OCI-LY3 (cell line): Measurements from ENCODE around the gene CABP7.

Experiments
- H2AFZ ChIP-seq: fragments of 200-600, 300-600 bp; shearing (Covaris generic); 2 replicates; pipeline ENCODE4 v1.6.0; 2014; ENCODE audit warnings: antibody characterized with exemption, low read depth, low read length
- H3K27ac ChIP-seq: fragments of 200-600, 300-600 bp; sonication (generic); 2 replicates; pipeline ENCODE4 v1.5.1; 2014; ENCODE audit warnings: mild to moderate bottlenecking, low read length, moderate library complexity, mixed read lengths
- H3K27me3 ChIP-seq: fragments of 200-600, 300-600 bp; sonication (generic); 2 replicates; pipeline ENCODE4 v1.6.1; 2014; ENCODE audit warnings: low read depth, low read length, mixed read lengths
- H3K36me3 ChIP-seq: fragments of 200-600, 300-600 bp; sonication (generic); replicated peaks from 2 replicates; pipeline ENCODE3; 2014; ENCODE audit warnings: low read depth, low read length, mixed read lengths
- H3K4me1 ChIP-seq: fragments of 300-600, 200-600 bp; sonication (generic); 2 replicates; pipeline ENCODE4 v1.6.1; 2014; ENCODE audit warnings: low read length, mixed read lengths
- H3K4me2 ChIP-seq: fragments of 200-600, 300-600 bp; sonication (generic); 2 replicates; pipeline ENCODE4 v1.6.1; 2014; ENCODE audit warnings: low read length, mixed read lengths
- H3K4me3 ChIP-seq: fragments of 300-600, 200-600 bp; sonication (generic); 2 replicates; pipeline ENCODE4 v1.5.1; 2014; ENCODE audit warnings: antibody characterized with exemption, mild to moderate bottlenecking, low read length, moderate library complexity
- H3K79me2 ChIP-seq: fragments of 300-600, 200-600 bp; shearing (Covaris generic); 2 replicates; pipeline ENCODE4 v1.6.1; 2014; ENCODE audit warnings: mild to moderate bottlenecking, low read length, mixed read lengths
- H3K9ac ChIP-seq: fragments of 300-600, 200-600 bp; shearing (Covaris generic); 2 replicates; pipeline ENCODE4 v1.6.0; 2014; ENCODE audit warnings: mild to moderate bottlenecking, low read length, moderate library complexity
- H3K9me3 ChIP-seq: fragments of 200-600, 300-600 bp; shearing (Covaris generic); 2 replicates; pipeline ENCODE4 v1.6.1; 2014; ENCODE audit warnings: low read length, mixed read lengths; ENCODE audit not compliant: insufficient read depth
- H4K20me1 ChIP-seq: fragments of 200-600, 300-600 bp; sonication (generic); 2 replicates; pipeline ENCODE4 v1.6.1; 2016; ENCODE audit warnings: low read length, mixed read lengths; ENCODE audit not compliant: insufficient read depth
- EZH2phosphoT487 ChIP-seq: fragments of 200-600 bp; shearing (Covaris generic); IDR thresholded peaks from 2 replicates; pipeline ENCODE4 v1.6.1; 2018; ENCODE audit warnings: antibody characterized with exemption, mixed run types, low read depth
- TF ChIP-seq, protein P1 (sequence below): fragments of 200-600, 300-600 bp; sonication (generic); IDR thresholded peaks from 2 replicates; pipeline ENCODE4 v1.5.1; 2014; ENCODE audit warnings: antibody characterized with exemption, low read length, low read depth

The CABP7 gene

DNA sequence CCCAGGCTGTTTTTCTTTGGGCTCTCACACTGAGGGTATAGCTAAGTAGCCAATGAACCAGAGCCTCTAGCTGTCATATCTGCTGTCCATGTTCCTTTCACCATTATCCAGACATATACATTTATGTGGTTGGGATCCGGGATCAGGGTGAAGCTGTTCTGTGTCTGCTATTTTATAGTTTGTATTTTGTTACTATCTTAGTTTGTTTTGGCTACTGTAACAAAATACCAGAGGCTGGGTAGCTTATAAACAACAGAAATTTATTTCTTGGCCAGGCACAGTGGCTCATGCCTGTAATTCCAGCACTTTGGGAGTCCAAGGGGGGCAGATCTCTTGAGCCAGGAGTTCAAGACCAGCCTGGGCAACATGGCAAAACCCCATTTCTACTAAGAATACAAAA, 40.5 kb upstream of the CABP7 start:
- no peaks in the 10 kb centered on the region for H4K20me1 ChIP-seq
- no peaks in the 10 kb centered on the region for H3K27me3 ChIP-seq
- no peak overlapping the region for H3K9ac ChIP-seq
- H3K27ac ChIP-seq, result no peak overlapping the region
- H2AFZ ChIP-seq, result no peak overlapping the region
- TF ChIP-seq, protein P1, sequence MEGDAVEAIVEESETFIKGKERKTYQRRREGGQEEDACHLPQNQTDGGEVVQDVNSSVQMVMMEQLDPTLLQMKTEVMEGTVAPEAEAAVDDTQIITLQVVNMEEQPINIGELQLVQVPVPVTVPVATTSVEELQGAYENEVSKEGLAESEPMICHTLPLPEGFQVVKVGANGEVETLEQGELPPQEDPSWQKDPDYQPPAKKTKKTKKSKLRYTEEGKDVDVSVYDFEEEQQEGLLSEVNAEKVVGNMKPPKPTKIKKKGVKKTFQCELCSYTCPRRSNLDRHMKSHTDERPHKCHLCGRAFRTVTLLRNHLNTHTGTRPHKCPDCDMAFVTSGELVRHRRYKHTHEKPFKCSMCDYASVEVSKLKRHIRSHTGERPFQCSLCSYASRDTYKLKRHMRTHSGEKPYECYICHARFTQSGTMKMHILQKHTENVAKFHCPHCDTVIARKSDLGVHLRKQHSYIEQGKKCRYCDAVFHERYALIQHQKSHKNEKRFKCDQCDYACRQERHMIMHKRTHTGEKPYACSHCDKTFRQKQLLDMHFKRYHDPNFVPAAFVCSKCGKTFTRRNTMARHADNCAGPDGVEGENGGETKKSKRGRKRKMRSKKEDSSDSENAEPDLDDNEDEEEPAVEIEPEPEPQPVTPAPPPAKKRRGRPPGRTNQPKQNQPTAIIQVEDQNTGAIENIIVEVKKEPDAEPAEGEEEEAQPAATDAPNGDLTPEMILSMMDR, result no peak
- no peak for TF ChIP-seq EZH2phosphoT487
- no peaks in the 10 kb centered on the region for H3K9me3 ChIP-seq
- peaks cover 66% of the 10 kb centered on the region for H3K36me3 ChIP-seq
- H3K4me3 ChIP-seq, result no peak overlapping the region
- H3K4me2 ChIP-seq, result no peak overlapping the region
- H3K4me1 ChIP-seq, result no peaks in the 10 kb centered on the region
- H3K79me2 ChIP-seq, result no peaks in the 10 kb centered on the region

DNA sequence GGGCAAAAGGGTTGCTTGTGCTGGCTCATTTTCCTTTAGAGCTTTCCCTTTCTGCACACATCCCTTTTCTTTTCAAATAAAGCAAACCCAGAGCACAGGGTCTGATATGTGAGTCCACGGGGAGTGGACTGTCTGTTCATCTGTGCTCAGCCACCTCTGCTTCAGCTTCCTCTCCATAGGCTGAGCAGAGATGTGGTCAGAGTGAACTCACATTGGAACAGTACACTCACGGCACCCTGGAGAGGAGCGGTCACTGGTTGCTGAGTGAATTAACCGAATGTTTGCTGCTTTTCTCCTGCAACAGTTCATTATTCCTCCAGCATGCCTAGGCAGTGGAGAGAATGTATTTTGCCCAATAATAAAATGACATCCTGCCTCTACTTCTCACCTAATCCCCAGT, 36.3 kb upstream of the CABP7 start:
- H3K4me1 ChIP-seq, result no peaks in the 10 kb centered on the region
- no peak overlapping the region for H3K27ac ChIP-seq
- H3K9me3 ChIP-seq, result no peaks in the 10 kb centered on the region
- H3K4me3 ChIP-seq, result no peak overlapping the region
- no peak overlapping the region for H3K9ac ChIP-seq
- H3K79me2 ChIP-seq, result no peaks in the 10 kb centered on the region
- H3K36me3 ChIP-seq, result peaks cover 41% of the 10 kb centered on the region
- H3K4me2 ChIP-seq, result no peak overlapping the region
- no peaks in the 10 kb centered on the region for H3K27me3 ChIP-seq
- H4K20me1 ChIP-seq, result peaks cover 4% of the 10 kb centered on the region; the same call in 1 of the 2 replicates
- no peak for TF ChIP-seq EZH2phosphoT487
- TF ChIP-seq, protein P1, result no peak
- no peak overlapping the region for H2AFZ ChIP-seq

DNA sequence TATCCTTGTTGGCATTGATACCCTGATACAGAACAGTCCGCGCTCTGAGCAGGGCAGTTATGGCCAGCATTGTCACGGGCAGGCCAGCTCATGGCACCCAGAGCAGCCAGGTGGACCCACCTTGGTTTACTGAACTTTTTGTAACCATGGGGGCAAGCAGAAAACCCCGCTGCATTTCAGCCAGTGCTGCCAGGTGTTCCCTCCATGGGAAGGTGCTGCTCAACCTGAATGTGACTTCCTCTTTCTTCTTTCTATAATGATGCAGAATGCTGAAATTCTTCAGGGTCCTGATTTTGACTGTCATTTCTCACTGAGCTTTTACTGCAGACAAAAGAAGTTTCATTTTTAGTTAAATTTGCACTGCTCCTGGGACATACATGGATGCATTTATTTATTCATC, 35.6 kb upstream of the CABP7 start:
- H3K27me3 ChIP-seq, result no peaks in the 10 kb centered on the region
- H3K9ac ChIP-seq, result no peak overlapping the region
- no peaks in the 10 kb centered on the region for H3K79me2 ChIP-seq
- no peak overlapping the region for H3K4me2 ChIP-seq
- H3K36me3 ChIP-seq, result peaks cover 34% of the 10 kb centered on the region
- no peak for TF ChIP-seq EZH2phosphoT487
- TF ChIP-seq, protein P1, result no peak
- no peaks in the 10 kb centered on the region for H3K4me1 ChIP-seq
- no peaks in the 10 kb centered on the region for H3K9me3 ChIP-seq
- peaks cover 4% of the 10 kb centered on the region; the same call in 1 of the 2 replicates for H4K20me1 ChIP-seq
- no peak overlapping the region for H3K4me3 ChIP-seq
- no peak overlapping the region for H3K27ac ChIP-seq
- H2AFZ ChIP-seq, result no peak overlapping the region

DNA sequence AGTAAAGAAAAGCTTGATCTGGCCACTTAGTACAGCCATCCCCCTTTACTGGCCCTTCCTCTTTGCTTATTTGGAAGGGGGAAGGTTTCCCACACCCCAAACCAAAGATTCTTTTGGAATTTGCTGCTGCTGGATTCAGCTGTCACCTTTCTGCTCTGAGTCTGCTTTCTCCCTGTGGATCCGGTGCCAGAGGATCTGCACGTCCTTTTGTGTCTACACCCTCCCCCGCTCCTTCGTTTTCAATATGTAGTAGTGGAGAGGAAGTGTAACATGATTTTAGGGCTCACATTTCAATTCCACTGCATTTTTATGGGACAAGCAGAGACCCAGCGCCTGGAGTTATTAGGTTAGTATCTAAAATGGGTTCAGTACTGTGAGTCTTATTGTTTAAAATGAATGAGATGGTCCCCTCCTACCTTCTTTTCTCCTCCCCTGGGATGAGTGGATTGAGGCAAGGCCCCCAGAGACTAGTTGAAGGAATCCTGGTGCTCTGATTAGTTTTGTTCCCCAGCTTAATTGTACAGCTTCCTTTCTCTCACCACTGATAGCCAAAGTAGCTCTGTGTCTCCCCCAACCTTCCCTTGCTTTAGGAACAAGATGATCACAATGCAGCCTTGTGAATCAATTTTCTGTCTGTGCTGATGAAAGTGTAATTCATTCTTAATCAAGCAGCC, 30.5 kb upstream of the CABP7 start:
- Histone ChIP-seq H3K9me3 (no peaks in the 10 kb centered on the region), H3K36me3 (peaks cover 12% of the 10 kb centered on the region), H3K79me2 (no peaks in the 10 kb centered on the region), H2AFZ (no peak overlapping the region), H3K4me2 (no peak overlapping the region), H4K20me1 (peaks cover 9% of the 10 kb centered on the region; the same call in 1 of the 2 replicates), H3K9ac (no peak overlapping the region), H3K4me3 (no peak overlapping the region), H3K27me3 (no peaks in the 10 kb centered on the region), H3K4me1 (no peaks in the 10 kb centered on the region), H3K27ac (no peak overlapping the region)
- TF ChIP-seq, protein P1, result no peak
- no peak for TF ChIP-seq EZH2phosphoT487
